Testis (tissue), 3 donors: ENCODE data around the gene WDR82. TPM values are rescaled to one million over a fixed set of nuclear protein-coding genes. Genes with fewer than 3 reads are reported as not detected.

Experiments used
- DNase-seq: peaks from one replicate; pipeline ENCODE4 v3.0.0-alpha.2; 2019
- H3K27ac ChIP-seq, 2 donors: fragments of 200-600 bp; sonication (generic); one replicate each; pipeline ENCODE4 v1.5.1; 2019
- H3K27me3 ChIP-seq: fragments of 200-600 bp; sonication (generic); one replicate; pipeline ENCODE4 v1.5.1; 2019
- H3K36me3 ChIP-seq: fragments of 200-600 bp; sonication (generic); one replicate; pipeline ENCODE4 v1.5.1; 2017; ENCODE audit warnings: low read depth; ENCODE audit errors: missing control alignments
- H3K4me1 ChIP-seq: fragments of 200-600 bp; sonication (generic); one replicate; pipeline ENCODE4 v1.5.1; 2019
- H3K4me3 ChIP-seq, 2 donors: fragments of 200-600 bp; sonication (generic); one replicate each; pipeline ENCODE4 v1.5.1; 2017 to 2019
- H3K9me3 ChIP-seq: fragments of 200-600 bp; sonication (generic); one replicate; pipeline ENCODE4 v1.5.1; 2017
- CTCF ChIP-seq, 3 experiments: fragments of 450-650 bp in 2 of 3; fragments of 200-600 bp in 1 of 3; sonication (generic) in 1 of 3; IDR thresholded peaks; one replicate each; pipeline ENCODE4 v1.5.1; 2016 to 2019; ENCODE audit warnings: antibody characterized with exemption in 3 of 3, mild to moderate bottlenecking in 2 of 3, moderate library complexity in 1 of 3
- POLR2A ChIP-seq: fragments of 450-650 bp; IDR thresholded peaks from one replicate; pipeline ENCODE4 v1.6.1; 2017; ENCODE audit warnings: antibody characterized with exemption, mild to moderate bottlenecking, moderate library complexity
- WGBS, 2 donors: methylation state at CpG; one replicate each; pipeline ENCODE4 v1.1.5; 2018; 5-methylcytosine and 5-hydroxymethylcytosine counted together
- intact Hi-C: fragments of 100-400 bp; cut with DNase I; formaldehyde crosslinking; loops from one replicate; pipeline ENCODE4 v1.15.1; 2023; ENCODE audit warnings: low total_unique reads
- polyA plus RNA-seq: library from polyadenylated mRNA; stranded (reverse); fragments of 350-450 nt; fragmentation: Illumina TruSeq; extraction: RNeasy Lipid Tissue Mini Kit (QIAGEN cat#74804); gene quantifications from one replicate; pipeline ENCODE4 v1.2.3, GENCODE V29; 2014; ENCODE audit warnings: low read depth, low replicate concordance; ENCODE audit not compliant: insufficient read depth
- total RNA-seq, 2 donors: library from RNA; depleted of rRNA; stranded (reverse); fragments of >200 nt; gene quantifications; one replicate each; pipeline ENCODE4 v1.2.3, GENCODE V29; 2016

Gene WDR82
- total and polyA plus RNA-seq, 3 donors from 2014 or later, result 76.1 to 85.7 (median 80.9) TPM

GRCh38 chr3:52230461-52230860, 48.0 kb downstream of the WDR82 start:
- Histone ChIP-seq H3K4me3 (no peak overlapping the region), H3K4me1 (peaks cover 1% of the 10 kb centered on the region), H3K27ac (no peak overlapping the region), H3K9me3 (no peaks in the 10 kb centered on the region), H3K36me3 (no peaks in the 10 kb centered on the region), H3K27me3 (no peaks in the 10 kb centered on the region)
- TF ChIP-seq CTCF (IDR thresholded peaks at IDR 0.05) (no peak), POLR2A (no peak)
- intact Hi-C loops, result no loop called here
- 86 to 92% methylated on average over 6 of the region's 6 CpGs for WGBS, 2 donors
- DNase-seq, result no peak

GRCh38 chr3:52229656-52230055, 48.8 kb downstream of the WDR82 start:
- H3K9me3 ChIP-seq, result no peaks in the 10 kb centered on the region
- H3K4me3 ChIP-seq, result no peak overlapping the region
- TF ChIP-seq POLR2A (no peak), CTCF (IDR thresholded peaks at IDR 0.05) (no peak)
- H3K4me1 ChIP-seq, result no peaks in the 10 kb centered on the region
- intact Hi-C loops, result no loop called here
- WGBS, 2 donors, result 89 to 97% methylated on average over 7 to 13 of the region's 13 CpGs
- no peaks in the 10 kb centered on the region for H3K27me3 ChIP-seq
- H3K36me3 ChIP-seq, result no peaks in the 10 kb centered on the region
- no peak for DNase-seq
- H3K27ac ChIP-seq, result no peak overlapping the region

GRCh38 chr3:52228751-52229291, 49.6 kb downstream of the WDR82 start:
- intact Hi-C loops, result no loop called here
- Histone ChIP-seq H3K4me3 (no peak overlapping the region), H3K27ac (no peak overlapping the region), H3K4me1 (no peaks in the 10 kb centered on the region), H3K27me3 (no peaks in the 10 kb centered on the region), H3K9me3 (no peaks in the 10 kb centered on the region), H3K36me3 (no peaks in the 10 kb centered on the region)
- DNase-seq, result no peak
- 88% methylated on average over 18 to 21 of the region's 21 CpGs for WGBS, 2 donors
- TF ChIP-seq CTCF (IDR thresholded peaks at IDR 0.05) (no peak), POLR2A (no peak)

- Histone ChIP-seq H3K27ac (no peak overlapping the region), H3K4me1 (no peaks in the 10 kb centered on the region), H3K4me3 (no peak overlapping the region), H3K27me3 (no peaks in the 10 kb centered on the region), H3K9me3 (no peaks in the 10 kb centered on the region), H3K36me3 (no peaks in the 10 kb centered on the region)
- WGBS, 2 donors, result 76 to 78% methylated on average over 3 to 10 of the region's 10 CpGs
- no peak for TF ChIP-seq CTCF (IDR thresholded peaks at IDR 0.05)
- no peak for TF ChIP-seq POLR2A
- DNase-seq, result no peak
- intact Hi-C loops, result no loop called here
Measured at GRCh38 chr3:52228266-52228665, 50.2 kb downstream of the WDR82 start.

- DNase-seq, result no peak
- H3K27ac ChIP-seq, result no peak overlapping the region
- H3K4me1 ChIP-seq, result no peaks in the 10 kb centered on the region
- intact Hi-C loops, result no loop called here
- no peak overlapping the region for H3K4me3 ChIP-seq
- no peaks in the 10 kb centered on the region for H3K9me3 ChIP-seq
- no peaks in the 10 kb centered on the region for H3K36me3 ChIP-seq
- H3K27me3 ChIP-seq, result no peaks in the 10 kb centered on the region
- WGBS, 2 donors, result 62 to 72% methylated on average over 7 of the region's 7 CpGs
- TF ChIP-seq CTCF (IDR thresholded peaks at IDR 0.05) (no peak), POLR2A (no peak)
Measured at GRCh38 chr3:52227766-52228165, 50.7 kb downstream of the WDR82 start.
